GM18868 (cell line): ENCODE data around the gene UROC1.

ENCODE experiments used
- ATAC-seq: cut with Tn5 transposase; IDR thresholded peaks from one replicate; pipeline ENCODE4 v1.9.1; 2021; ENCODE audit warnings: mild to moderate bottlenecking, moderate library complexity; ENCODE audit not compliant: unreplicated experiment

The UROC1 gene

GRCh38 chr3:126531051-126531330 lies 13.4 kb upstream of the UROC1 start:
- ATAC-seq: no peak

GRCh38 chr3:126530171-126531050 lies 12.8 kb upstream of the UROC1 start:
- ATAC-seq: no peak

GRCh38 chr3:126529585-126530170 lies 12.1 kb upstream of the UROC1 start:
- no peak for ATAC-seq

DNA sequence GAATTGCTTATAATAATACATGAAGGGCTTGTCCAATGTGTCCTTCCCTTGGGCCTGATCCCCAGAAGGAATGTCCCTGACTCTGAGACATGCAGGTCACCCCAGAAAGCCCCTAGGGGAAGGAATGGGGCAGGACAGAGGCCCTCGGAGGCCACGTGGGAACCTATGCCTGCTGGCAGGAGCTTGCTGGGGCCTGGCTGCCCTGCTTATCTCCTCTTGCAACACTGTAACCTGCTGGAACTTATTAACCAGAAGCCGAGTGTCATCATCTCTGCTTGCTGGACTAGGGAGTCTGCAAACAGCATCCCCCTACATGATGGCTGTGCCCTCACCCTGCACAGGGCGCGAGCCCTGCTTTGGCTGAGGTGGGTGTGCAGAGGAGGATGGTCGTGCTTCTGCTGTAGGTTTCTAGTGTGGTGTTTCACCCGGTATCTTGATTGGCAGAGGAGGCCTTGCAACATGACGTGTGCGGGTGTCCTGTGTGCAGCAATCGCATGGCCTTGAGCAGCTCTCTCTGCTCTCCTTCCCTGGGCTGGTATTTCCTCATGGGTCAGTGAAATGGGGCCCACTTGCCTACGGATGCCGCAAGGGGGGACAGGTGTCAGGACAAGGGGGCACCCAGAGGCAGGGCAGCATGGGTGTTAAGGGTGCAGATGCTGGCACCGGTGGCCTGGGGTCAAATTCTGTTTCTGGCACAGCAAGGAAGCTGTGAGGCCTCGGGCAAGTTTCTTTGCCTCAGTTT lies 11.4 kb upstream of the UROC1 start:
- no peak for ATAC-seq

DNA sequence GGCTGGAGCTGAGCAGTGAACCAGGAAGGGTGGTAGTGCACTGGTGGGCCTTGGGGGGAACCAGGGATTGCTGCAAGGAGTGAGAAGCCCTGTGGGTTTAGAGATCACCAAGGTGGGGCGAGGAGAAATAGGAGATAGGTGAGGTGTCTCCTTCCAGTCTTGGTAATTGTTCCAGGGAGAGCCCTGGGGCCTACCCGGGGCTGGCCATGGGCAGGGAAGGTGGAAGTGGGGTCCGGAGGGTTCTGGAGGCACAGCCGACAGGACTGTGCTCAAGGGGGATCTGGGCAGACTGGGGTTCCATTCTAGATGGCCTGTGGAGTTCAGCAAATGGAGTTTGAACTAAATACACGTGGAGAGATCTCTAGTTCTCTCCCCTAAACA lies 10.8 kb upstream of the UROC1 start:
- no peak for ATAC-seq

DNA sequence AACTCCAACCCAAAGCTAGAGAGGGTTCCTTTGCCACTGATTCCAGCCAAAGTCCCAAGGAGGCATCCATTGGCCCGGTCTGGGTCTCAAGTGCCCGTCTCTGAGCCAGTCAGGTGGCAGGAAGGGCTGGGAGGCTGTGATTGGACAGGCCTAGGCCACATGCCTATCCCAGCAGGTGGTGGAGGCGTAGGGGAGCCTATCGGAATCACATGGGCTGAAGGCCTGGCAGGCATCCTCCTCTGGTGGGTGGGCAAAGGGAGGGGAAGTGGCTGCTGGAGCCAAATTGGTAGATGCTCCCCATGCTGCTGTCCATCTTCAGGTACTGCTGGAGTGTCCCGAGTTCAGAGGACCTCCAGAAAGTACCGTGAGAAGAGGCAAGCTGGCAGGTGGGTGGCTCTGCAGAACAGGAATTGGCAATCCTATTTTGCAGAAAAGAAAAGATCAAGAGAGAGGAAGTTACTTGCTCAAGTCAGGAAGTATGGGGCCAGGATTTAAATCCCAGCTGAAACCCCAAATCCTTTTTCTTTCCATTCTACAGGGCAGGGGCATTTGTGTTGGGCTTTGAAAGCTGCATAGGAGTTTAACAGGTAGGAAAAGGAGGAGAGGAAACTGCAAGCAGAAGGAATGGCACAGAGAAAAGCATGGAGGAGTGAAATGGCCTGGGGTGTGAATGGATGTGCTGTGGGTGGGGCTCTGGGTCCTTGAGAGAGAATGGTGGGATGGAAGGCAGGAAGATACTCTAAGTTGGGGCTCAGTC lies 10.1 kb upstream of the UROC1 start:
- ATAC-seq: no peak

- ATAC-seq: no peak
Measured at GRCh38 chr3:126527006-126527405, 9.4 kb upstream of the UROC1 start.

GRCh38 chr3:126526668-126527005 lies 9.1 kb upstream of the UROC1 start:
- no peak for ATAC-seq

- ATAC-seq: no peak
Measured at GRCh38 chr3:126525853-126526667, 8.5 kb upstream of the UROC1 start.

- ATAC-seq: no peak
Measured at GRCh38 chr3:126525091-126525852, 7.7 kb upstream of the UROC1 start.

GRCh38 chr3:126524429-126524988 lies 6.9 kb upstream of the UROC1 start:
- no peak for ATAC-seq

- ATAC-seq: no peak
Measured at GRCh38 chr3:126523745-126524428, 6.3 kb upstream of the UROC1 start, which contains the start of gene CHST13. TSS of gene CHST13 (plus strand) at chr3:126524155. CDS start at chr3:126524333, 178 bp downstream.

GRCh38 chr3:126522363-126522788 lies 4.8 kb upstream of the UROC1 start:
- ATAC-seq: no peak

DNA sequence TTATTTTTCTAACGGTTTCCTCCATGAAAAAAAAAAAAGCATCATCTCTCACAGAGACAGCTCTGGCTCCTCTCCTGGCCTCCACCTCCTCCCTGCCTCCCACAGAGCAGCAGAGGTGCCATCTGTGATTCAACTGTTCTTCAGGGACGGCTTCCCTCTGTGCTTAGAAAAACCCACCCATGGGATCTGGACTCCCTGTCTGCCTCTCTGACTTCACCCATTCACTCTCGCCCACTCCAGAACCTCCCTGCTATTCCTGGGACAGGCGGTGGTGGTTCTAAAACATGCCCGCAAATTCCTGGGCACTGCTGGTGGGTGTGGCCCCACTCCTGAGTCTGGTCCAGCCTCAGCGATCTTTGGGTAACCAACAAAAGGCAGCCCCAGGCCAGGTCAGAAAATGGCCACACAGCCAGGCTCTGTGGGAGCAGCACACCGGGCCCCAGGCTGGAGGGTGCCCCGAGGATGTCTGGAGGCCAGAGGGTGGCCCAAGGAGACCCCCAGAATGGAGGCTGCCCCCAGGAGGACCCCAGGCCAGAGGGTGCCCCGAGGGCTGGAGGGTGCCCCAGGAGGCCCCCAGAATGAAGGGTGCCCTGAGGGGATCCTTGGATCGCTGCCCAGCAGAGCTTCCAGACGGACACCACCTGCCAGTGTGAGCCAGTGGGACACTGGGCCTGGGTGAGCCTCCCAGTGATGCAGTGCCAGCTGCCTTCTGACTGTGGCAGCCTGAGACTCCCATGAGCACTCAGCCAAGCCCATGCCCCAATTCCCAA lies 3.7 kb upstream of the UROC1 start:
- no peak for ATAC-seq

DNA sequence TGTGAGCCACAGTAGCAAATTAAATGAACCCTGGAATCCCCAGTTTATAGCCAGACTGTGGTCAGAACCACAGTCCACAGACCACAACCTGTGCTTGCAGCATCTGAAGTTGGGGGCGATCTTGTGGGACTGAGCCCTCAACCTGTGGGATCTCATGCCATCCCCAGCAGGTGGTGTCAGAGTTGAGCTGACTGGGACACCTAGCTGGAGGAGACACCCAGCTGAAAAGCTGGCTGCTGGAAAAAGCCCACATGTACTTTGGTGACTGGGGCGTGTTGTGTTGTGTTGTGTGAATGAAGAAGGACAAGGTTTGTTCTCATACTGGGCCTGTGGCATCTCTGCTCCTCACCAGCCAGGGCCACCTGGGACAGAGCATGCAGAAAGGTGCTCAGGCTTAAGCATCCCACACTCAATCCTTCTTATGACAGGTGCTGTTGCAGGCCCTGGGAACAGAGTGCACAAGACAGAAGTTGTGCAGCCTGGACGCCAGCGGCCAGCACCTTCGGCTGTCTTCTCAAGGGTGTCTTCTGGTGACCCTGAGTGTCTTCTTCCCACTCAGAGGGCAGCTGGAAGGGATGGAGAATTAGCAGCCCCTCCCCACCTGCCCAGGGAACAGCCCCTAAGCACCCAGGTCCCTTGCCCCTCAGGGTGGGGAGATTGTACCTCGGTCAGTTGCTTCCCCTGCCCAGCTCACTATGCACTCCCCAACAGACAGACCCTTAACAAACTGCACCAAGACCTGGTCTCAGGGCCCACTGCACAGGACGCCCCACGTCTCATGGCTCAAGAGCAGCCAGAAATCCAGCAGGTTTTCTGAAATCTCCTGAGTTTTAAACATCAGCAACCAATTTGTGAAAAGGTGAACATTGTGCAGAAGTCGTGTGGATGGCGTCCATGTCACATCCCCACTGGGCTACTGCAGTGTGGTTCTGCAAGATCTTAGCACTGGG lies 2.2 kb upstream of the UROC1 start:
- no peak for ATAC-seq

DNA sequence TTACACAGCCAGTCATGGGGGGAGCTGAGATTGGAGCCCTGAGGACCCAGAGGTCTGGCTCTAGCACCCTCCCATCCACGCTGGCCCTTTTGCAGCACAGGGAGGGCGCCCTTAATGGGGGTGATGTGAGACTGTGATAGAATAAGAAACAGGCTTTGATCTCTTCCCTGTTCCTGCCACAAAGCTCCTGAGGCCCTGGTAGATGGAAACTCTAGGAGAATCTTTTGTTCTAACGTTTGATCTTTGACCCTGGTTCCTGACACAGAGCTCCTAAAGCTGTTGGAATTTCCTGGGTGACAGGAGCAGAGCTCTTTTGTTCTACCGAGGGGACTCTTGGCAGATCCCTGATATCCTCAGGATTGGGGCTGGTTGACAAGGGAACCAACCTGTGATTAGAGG lies 1.2 kb upstream of the UROC1 start:
- ATAC-seq: no peak
